GM10266 (cell line): ENCODE measurements around the gene GNG3.
"Not testable (repeated sequence)": the region's sequence is repeated elsewhere in the genome, so short reads cannot be mapped to it uniquely, and the experiment has no call there.

Source experiments
- DNase-seq: peaks from one replicate; pipeline ENCODE4 v3.0.0; 2012; ENCODE audit errors: extremely low spot score
- TF ChIP-seq, protein P1 (sequence below): IDR thresholded peaks from 2 replicates; pipeline ENCODE4 v1.5.1; 2012; ENCODE audit warnings: mild to moderate bottlenecking, low read depth; ENCODE audit not compliant: control insufficient read depth, insufficient read depth; ENCODE audit errors: missing control alignments

Gene GNG3

DNA sequence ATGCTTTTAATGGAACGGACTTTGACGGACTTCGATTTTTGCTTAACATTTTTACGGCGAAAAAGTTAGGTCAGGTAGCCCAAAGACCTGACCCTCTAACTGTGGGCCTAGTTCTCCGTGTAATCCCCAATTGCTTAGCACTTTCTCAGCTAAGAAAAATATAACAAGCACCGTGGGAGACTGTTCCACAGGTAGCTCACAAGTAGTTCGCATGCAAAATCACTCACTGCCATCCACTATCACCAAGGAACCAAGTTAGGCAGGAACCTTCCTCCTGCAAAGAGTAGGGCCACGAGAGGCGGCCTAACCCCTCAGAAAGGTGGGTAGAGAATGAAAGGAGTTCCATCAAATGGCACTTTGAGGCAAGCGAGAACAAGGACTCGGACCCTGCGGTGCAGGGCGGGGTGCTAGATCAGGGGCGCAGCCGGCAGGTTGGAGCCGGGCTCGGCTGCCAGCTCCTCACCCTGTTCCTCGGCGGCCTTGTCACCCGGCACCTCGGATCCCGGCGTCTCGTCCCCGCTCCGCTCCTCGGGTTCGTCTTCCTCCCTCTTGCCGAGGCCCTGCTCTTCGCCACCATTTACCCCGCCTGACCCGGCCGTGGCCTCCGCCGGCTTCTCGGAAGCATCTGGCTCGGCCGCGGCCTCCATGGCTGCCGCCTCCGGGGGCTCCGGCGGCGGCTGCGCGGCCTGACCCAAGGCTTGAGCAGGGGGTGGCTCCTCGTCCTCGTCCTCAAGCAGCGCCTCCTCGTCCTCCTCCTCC, 18.9 kb downstream of the GNG3 start:
- DNase-seq: no peak
- TF ChIP-seq, protein P1, sequence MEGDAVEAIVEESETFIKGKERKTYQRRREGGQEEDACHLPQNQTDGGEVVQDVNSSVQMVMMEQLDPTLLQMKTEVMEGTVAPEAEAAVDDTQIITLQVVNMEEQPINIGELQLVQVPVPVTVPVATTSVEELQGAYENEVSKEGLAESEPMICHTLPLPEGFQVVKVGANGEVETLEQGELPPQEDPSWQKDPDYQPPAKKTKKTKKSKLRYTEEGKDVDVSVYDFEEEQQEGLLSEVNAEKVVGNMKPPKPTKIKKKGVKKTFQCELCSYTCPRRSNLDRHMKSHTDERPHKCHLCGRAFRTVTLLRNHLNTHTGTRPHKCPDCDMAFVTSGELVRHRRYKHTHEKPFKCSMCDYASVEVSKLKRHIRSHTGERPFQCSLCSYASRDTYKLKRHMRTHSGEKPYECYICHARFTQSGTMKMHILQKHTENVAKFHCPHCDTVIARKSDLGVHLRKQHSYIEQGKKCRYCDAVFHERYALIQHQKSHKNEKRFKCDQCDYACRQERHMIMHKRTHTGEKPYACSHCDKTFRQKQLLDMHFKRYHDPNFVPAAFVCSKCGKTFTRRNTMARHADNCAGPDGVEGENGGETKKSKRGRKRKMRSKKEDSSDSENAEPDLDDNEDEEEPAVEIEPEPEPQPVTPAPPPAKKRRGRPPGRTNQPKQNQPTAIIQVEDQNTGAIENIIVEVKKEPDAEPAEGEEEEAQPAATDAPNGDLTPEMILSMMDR: no peak

DNA sequence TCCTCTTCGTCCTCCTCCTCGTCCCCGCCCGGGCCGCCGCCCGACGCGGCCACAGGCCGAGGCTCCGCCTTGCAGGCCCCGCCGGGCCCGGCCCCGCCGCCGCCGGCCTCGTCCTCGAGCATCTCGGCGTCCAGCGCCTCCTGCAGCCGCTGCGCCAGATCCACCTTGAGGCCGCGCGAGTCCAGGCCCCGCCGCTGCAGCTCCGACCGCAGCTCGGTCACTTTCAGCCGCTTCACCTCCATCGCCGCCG, 19.4 kb downstream of the GNG3 start:
- TF ChIP-seq, protein P1: peak; percentile 5
- no peak for DNase-seq

DNA sequence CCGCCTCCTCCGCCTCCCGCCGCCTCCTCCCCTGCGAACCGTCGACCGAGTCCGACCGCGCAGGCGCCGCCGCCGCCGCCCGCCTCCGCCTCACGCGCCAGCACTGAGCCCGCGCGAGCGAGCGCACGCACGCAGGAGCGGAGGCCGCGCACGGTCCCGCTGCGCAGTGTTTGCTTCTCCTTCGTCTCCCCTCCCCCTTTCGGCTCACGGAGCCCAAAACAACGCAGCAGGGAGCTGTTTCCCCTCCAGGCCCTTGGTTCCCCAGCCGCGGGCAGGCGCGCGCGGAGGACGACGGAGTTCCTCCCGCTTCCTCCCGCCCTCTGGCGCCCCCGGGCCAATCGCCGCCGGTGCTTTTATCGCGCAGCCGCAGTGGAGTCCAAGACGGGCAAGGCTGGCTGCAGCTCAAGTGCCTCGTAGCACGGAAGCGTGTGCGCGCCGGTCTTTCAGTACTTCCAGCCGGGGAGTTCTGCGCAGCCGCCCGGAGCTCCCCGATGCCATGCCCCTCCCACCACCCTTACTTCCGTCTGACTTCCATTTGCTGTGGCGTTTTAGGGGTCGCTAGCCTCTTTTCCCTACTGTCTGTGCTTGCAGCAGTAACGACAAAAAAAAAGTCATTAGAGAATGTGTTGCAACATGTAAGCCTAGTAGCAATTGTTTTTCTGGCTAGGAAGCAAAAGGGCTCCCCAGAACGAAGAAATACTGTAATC, 19.8 kb downstream of the GNG3 start, which contains the start of gene HNRNPUL2:
Gene HNRNPUL2, minus strand, starts transcription at position 293 of the 707 bp plus-strand sequence. CDS start 301 bp downstream, outside the sequence.
- TF ChIP-seq, protein P1: no peak
- peak; percentile 99 for DNase-seq

DNA sequence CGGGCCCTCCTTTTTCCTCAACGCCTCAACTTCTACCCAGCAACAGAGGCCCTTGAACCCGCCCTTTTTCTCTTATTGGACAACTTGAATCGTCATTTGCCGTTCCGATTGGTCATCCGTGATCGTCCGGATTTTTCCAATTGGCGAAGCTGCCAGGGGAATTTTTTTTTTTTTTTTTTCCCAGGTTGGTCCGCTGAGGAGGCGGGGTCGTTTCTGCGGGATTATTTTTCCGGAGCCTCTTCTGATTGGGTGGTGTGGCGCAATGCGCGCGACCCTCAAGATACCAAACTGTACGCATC, 20.3 kb downstream of the GNG3 start:
- TF ChIP-seq, protein P1: no peak

DNA sequence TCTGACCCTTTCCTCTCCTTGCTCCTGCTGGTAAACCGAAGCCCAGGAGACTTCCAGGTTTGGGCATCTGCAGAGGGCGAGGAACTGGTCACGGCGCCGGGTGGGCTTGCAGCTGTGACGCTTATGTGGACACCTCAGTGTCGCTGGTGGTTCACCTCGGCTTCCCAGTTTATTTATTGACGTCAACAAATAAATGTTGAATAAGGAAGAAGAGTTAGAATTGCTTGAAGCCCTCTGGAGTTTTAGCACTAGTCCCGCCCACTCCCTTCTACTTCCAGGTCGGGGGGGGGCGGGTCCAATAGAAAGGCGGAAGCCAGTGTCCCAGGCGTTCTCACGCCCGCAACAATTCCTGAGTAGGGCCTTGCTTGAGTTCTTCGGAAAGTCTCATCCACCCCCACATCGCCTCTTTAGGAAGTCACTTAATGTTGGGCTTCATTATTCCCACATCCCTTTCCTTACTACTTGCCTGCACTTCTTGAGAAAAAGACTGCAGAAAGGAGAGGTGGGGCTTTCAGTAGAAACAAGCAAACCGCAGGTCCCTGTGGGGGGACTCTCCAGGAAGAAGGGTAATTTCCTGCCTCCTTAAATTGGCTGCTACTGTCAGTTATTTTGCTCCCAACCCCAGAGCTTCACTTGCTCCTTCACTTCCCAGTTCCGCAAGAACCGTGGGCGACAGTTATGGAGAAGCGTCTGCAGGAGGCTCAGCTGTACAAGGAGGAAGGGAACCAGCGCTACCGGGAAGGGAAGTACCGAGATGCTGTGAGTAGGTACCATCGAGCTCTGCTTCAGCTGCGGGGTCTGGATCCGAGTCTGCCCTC, 20.9 kb downstream of the GNG3 start, which contains the start of gene TTC9C:
Gene TTC9C, plus strand, starts transcription at position 316 of the 818 bp plus-strand sequence. Its CDS starts 363 bp downstream, at position 679.
- TF ChIP-seq, protein P1: no peak
- peak; percentile 77 for DNase-seq

More for the DNA sequence above, 20.3 kb downstream of the GNG3 start:
- peak; percentile 88 for DNase-seq

DNA sequence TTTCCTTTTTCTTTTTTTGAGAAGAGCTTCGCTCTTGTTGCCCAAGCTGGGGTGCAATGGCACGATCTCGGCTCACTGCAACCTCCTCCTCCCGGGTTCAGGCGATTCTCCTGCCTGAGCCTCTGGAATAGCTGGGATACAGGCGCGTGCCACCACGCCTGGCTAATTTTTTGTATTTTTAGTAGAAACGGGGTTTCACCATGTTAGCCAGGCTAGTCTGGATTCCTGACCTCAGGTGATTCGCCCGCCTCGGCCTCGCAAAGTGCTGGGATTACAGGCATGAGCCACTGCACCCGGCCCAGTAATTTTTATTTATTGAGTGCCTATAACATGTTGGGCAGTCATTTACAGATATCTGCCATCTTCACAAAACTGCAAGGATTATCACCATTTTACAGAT, 22.6 kb downstream of the GNG3 start:
- DNase-seq: not testable (repeated sequence)

DNA sequence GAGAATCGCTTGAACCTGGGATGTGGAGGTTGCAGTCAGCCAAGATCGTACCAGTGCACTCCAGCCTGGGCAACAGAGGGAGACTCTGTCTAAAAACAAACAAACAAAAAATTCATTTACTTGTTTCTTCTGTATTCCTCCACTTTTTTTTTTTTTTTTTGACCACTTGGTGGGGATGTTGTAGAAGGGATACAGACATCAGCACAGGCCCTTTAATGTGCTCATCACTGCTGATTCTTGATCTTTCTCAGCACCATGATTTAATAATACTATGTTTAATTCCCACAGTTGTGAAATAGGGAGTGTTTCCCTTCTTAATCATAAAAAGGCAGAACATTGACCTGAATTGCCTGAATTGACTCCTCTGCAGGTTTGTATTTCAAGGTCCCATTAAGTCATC, 25.4 kb downstream of the GNG3 start:
- TF ChIP-seq, protein P1: no peak

More for the DNA sequence above, 25.4 kb downstream of the GNG3 start:
- no peak for DNase-seq
